ENCODE measurements around the gene NCBP3.

NCBP3 gene

DNA sequence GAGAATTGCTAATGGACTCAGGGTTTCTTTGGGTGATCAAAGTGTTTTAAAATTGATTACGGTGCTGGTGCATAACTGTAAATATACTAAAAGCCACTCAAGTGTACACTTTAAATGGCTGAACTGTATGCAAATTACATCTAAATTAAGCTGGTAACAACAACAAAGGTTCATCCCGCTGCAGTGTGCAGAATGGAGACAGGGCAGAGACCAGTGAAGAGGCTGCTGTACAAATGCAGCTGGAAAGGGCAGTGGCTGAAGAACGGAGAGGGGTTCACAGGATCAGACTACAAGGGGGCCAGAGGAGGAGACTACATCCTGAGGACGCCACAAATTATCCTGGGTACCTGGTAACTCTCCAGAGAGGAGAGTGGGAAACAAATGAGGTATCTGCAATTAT is 36.0 kb downstream of the NCBP3 start:
- no peaks in the 10 kb centered on the region for H4K20me1 ChIP-seq (ENCODE audit: insufficient read depth, low read length, poor library complexity, severe bottlenecking)
- no peaks in the 10 kb centered on the region for H3K27me3 ChIP-seq (ENCODE audit: insufficient read depth, low read length, poor library complexity, severe bottlenecking)
- H3K79me2 ChIP-seq (ENCODE audit: insufficient read depth, low read length), result no peaks in the 10 kb centered on the region
- no peak overlapping the region for H3K9ac ChIP-seq (ENCODE audit: low read depth, low read length, poor library complexity, severe bottlenecking)
- no peaks in the 10 kb centered on the region for H3K9me2 ChIP-seq (replicated peaks; ENCODE audit: low read depth, low read length)
- H2AFZ ChIP-seq (ENCODE audit: low read length), result no peak overlapping the region
- H3K4me2 ChIP-seq (ENCODE audit: low read depth, low read length, poor library complexity, severe bottlenecking), result no peak overlapping the region
- no peak for TF ChIP-seq EZH2phosphoT487 (IDR thresholded peaks at IDR 0.05; ENCODE audit: borderline replicate concordance)
- TF ChIP-seq, protein P1, sequence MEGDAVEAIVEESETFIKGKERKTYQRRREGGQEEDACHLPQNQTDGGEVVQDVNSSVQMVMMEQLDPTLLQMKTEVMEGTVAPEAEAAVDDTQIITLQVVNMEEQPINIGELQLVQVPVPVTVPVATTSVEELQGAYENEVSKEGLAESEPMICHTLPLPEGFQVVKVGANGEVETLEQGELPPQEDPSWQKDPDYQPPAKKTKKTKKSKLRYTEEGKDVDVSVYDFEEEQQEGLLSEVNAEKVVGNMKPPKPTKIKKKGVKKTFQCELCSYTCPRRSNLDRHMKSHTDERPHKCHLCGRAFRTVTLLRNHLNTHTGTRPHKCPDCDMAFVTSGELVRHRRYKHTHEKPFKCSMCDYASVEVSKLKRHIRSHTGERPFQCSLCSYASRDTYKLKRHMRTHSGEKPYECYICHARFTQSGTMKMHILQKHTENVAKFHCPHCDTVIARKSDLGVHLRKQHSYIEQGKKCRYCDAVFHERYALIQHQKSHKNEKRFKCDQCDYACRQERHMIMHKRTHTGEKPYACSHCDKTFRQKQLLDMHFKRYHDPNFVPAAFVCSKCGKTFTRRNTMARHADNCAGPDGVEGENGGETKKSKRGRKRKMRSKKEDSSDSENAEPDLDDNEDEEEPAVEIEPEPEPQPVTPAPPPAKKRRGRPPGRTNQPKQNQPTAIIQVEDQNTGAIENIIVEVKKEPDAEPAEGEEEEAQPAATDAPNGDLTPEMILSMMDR (conservative IDR thresholded peaks at IDR 0.05; ENCODE audit: low read length), result no peak
- H3F3A ChIP-seq (ENCODE audit: low read depth), result no peaks in the 10 kb centered on the region
- peaks cover 64% of the 10 kb centered on the region; the same call in 1 of the 2 replicates for H3K36me3 ChIP-seq (ENCODE audit: insufficient read depth, low read length)
- no peaks in the 10 kb centered on the region for H3K9me3 ChIP-seq (ENCODE audit: insufficient read depth, low read depth, low read length)
- H3K4me3 ChIP-seq (ENCODE audit: low read length, poor library complexity, severe bottlenecking), result no peak overlapping the region
- H3K4me1 ChIP-seq (ENCODE audit: insufficient read depth, low read length, poor library complexity, severe bottlenecking), result no peaks in the 10 kb centered on the region

DNA sequence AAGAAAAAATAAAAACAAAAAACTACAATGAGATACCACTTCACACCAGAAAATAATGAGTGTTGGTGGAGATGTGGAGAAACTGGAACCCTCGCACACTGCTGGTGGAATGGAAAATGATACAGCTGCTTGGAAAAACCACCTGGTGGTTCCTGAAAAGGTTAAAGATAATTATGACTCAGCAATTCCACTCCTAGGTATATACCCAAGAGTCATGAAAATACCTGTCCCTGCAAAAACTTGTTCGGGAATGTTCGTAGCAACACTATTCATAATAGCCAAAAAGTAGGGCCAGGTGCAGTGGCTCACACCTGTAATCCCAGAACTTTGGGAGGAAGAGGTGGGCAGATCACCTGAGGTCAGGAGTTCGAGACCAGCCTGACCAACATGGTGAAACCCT is 36.9 kb downstream of the NCBP3 start:
- no peak overlapping the region for H3K9ac ChIP-seq (ENCODE audit: low read depth, low read length, poor library complexity, severe bottlenecking)
- H3F3A ChIP-seq (ENCODE audit: low read depth), result no peaks in the 10 kb centered on the region
- peaks cover 55% of the 10 kb centered on the region; the same call in 1 of the 2 replicates for H3K36me3 ChIP-seq (ENCODE audit: insufficient read depth, low read length)
- H4K20me1 ChIP-seq (ENCODE audit: insufficient read depth, low read length, poor library complexity, severe bottlenecking), result no peaks in the 10 kb centered on the region
- no peaks in the 10 kb centered on the region for H3K9me2 ChIP-seq (replicated peaks; ENCODE audit: low read depth, low read length)
- no peak overlapping the region for H3K4me2 ChIP-seq (ENCODE audit: low read depth, low read length, poor library complexity, severe bottlenecking)
- H3K9me3 ChIP-seq (ENCODE audit: insufficient read depth, low read depth, low read length), result no peaks in the 10 kb centered on the region
- peaks cover 7% of the 10 kb centered on the region for H3K4me1 ChIP-seq (ENCODE audit: insufficient read depth, low read length, poor library complexity, severe bottlenecking)
- TF ChIP-seq EZH2phosphoT487 (IDR thresholded peaks at IDR 0.05; ENCODE audit: borderline replicate concordance), result no peak
- TF ChIP-seq, protein P1 (conservative IDR thresholded peaks at IDR 0.05; ENCODE audit: low read length), result no peak
- no peak overlapping the region for H2AFZ ChIP-seq (ENCODE audit: low read length)
- no peaks in the 10 kb centered on the region for H3K79me2 ChIP-seq (ENCODE audit: insufficient read depth, low read length)
- H3K27me3 ChIP-seq (ENCODE audit: insufficient read depth, low read length, poor library complexity, severe bottlenecking), result no peaks in the 10 kb centered on the region
- no peak overlapping the region for H3K4me3 ChIP-seq (ENCODE audit: low read length, poor library complexity, severe bottlenecking)

DNA sequence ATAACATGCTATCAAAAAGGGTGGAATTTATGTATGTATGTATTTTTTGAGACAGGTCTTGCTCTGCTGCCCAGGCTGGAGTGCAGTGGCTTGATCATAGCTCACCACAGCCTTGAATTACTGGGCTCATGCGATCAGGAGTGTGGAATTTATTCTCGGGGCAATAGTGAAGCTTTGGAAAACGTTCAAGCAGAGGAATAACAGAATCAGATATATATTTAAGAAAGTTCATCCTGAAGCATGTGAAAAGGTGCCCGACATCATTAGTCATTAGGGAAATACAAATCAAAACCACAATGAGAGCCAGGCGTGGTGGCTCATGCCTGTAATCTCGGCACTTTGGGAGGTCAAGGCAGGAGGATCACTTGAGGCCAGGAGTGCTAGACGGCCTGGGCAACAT is 37.3 kb downstream of the NCBP3 start:
- H3F3A ChIP-seq (ENCODE audit: low read depth), result no peaks in the 10 kb centered on the region
- no peaks in the 10 kb centered on the region for H4K20me1 ChIP-seq (ENCODE audit: insufficient read depth, low read length, poor library complexity, severe bottlenecking)
- H3K4me2 ChIP-seq (ENCODE audit: low read depth, low read length, poor library complexity, severe bottlenecking), result no peak overlapping the region
- no peaks in the 10 kb centered on the region for H3K79me2 ChIP-seq (ENCODE audit: insufficient read depth, low read length)
- no peak overlapping the region for H2AFZ ChIP-seq (ENCODE audit: low read length)
- H3K9me2 ChIP-seq (replicated peaks; ENCODE audit: low read depth, low read length), result no peaks in the 10 kb centered on the region
- TF ChIP-seq, protein P1 (conservative IDR thresholded peaks at IDR 0.05; ENCODE audit: low read length), result no peak
- TF ChIP-seq EZH2phosphoT487 (IDR thresholded peaks at IDR 0.05; ENCODE audit: borderline replicate concordance), result no peak
- H3K4me1 ChIP-seq (ENCODE audit: insufficient read depth, low read length, poor library complexity, severe bottlenecking), result peaks cover 9% of the 10 kb centered on the region
- H3K27me3 ChIP-seq (ENCODE audit: insufficient read depth, low read length, poor library complexity, severe bottlenecking), result no peaks in the 10 kb centered on the region
- H3K9ac ChIP-seq (ENCODE audit: low read depth, low read length, poor library complexity, severe bottlenecking), result no peak overlapping the region
- no peaks in the 10 kb centered on the region for H3K9me3 ChIP-seq (ENCODE audit: insufficient read depth, low read depth, low read length)
- H3K4me3 ChIP-seq (ENCODE audit: low read length, poor library complexity, severe bottlenecking), result no peak overlapping the region
- H3K36me3 ChIP-seq (ENCODE audit: insufficient read depth, low read length), result peaks cover 51% of the 10 kb centered on the region; the same call in 1 of the 2 replicates
